HG03045 (cell line): ENCODE data around the gene RERE.
"Not testable (repeated sequence)": the region's sequence is repeated elsewhere in the genome, so short reads cannot be mapped to it uniquely, and the experiment has no call there.

Source experiments
- ATAC-seq: cut with Tn5 transposase; IDR thresholded peaks from one replicate; pipeline ENCODE4 v1.9.1; 2021; ENCODE audit warnings: mild to moderate bottlenecking, moderate library complexity; ENCODE audit not compliant: unreplicated experiment

Gene RERE

GRCh38 chr1:8695442-8695841 is 122.0 kb downstream of the RERE start:
- not testable (repeated sequence) for ATAC-seq

- no peak for ATAC-seq
These were observed 124.3 kb downstream of the RERE start for GRCh38 chr1:8693107-8693506.

GRCh38 chr1:8691662-8692061 is 125.8 kb downstream of the RERE start:
- no peak for ATAC-seq

- ATAC-seq, result no peak
These were observed 127.3 kb downstream of the RERE start for GRCh38 chr1:8690253-8690525.

GRCh38 chr1:8689431-8690252 is 127.8 kb downstream of the RERE start:
- no peak for ATAC-seq

- ATAC-seq, result no peak
These were observed 129.9 kb downstream of the RERE start for GRCh38 chr1:8687538-8687937.

- ATAC-seq, result no peak
These were observed 130.4 kb downstream of the RERE start for GRCh38 chr1:8687039-8687438.

GRCh38 chr1:8685463-8685862 is 132.0 kb downstream of the RERE start:
- no peak for ATAC-seq

- no peak for ATAC-seq
These were observed 132.8 kb downstream of the RERE start for GRCh38 chr1:8684590-8684989.

GRCh38 chr1:8682573-8682972 is 134.9 kb downstream of the RERE start:
- no peak for ATAC-seq

- ATAC-seq, result no peak
These were observed 135.5 kb downstream of the RERE start for GRCh38 chr1:8681911-8682310.

GRCh38 chr1:8680664-8681650 is 136.5 kb downstream of the RERE start:
- ATAC-seq, result no peak

GRCh38 chr1:8679929-8680663 is 137.3 kb downstream of the RERE start:
- ATAC-seq, result no peak

GRCh38 chr1:8679395-8679800 is 138.0 kb downstream of the RERE start:
- ATAC-seq, result no peak

GRCh38 chr1:8678673-8679394 is 138.6 kb downstream of the RERE start:
- no peak for ATAC-seq

GRCh38 chr1:8677782-8678181 is 139.7 kb downstream of the RERE start:
- ATAC-seq, result no peak

- ATAC-seq, result no peak
These were observed 140.6 kb downstream of the RERE start for GRCh38 chr1:8676813-8677212.

- ATAC-seq, result no peak
These were observed 141.4 kb downstream of the RERE start for GRCh38 chr1:8676072-8676471.

- no peak for ATAC-seq
These were observed 142.5 kb downstream of the RERE start for GRCh38 chr1:8674912-8675311.

- ATAC-seq, result no peak
These were observed 143.0 kb downstream of the RERE start for GRCh38 chr1:8674481-8674880.
